Neuron (in vitro differentiated cells): ENCODE results near the gene MSH4.
"Not testable (repeated sequence)": the region's sequence is repeated elsewhere in the genome, so short reads cannot be mapped to it uniquely, and the experiment has no call there.

Experiments
- H2AFZ ChIP-seq: one replicate; pipeline ENCODE4 v1.6.1; 2013; ENCODE audit warnings: low read depth, mild to moderate bottlenecking, inconsistent platforms, low read length, moderate library complexity
- H3K27me3 ChIP-seq: one replicate; pipeline ENCODE4 v1.6.1; 2013; ENCODE audit warnings: low read length; ENCODE audit not compliant: insufficient read depth
- H3K36me3 ChIP-seq: one replicate; pipeline ENCODE4 v1.6.1; 2013; ENCODE audit warnings: low read length; ENCODE audit not compliant: insufficient read depth
- H3K4me1 ChIP-seq: one replicate; pipeline ENCODE4 v1.6.1; 2013; ENCODE audit warnings: low read length; ENCODE audit not compliant: insufficient read depth
- H3K4me3 ChIP-seq: 2 replicates; pipeline ENCODE4 v1.5.1; 2013; ENCODE audit warnings: mild to moderate bottlenecking, low read length, moderate library complexity
- H3K9me3 ChIP-seq: one replicate; pipeline ENCODE4 v1.6.1; 2013; ENCODE audit warnings: low read length

Gene MSH4

DNA sequence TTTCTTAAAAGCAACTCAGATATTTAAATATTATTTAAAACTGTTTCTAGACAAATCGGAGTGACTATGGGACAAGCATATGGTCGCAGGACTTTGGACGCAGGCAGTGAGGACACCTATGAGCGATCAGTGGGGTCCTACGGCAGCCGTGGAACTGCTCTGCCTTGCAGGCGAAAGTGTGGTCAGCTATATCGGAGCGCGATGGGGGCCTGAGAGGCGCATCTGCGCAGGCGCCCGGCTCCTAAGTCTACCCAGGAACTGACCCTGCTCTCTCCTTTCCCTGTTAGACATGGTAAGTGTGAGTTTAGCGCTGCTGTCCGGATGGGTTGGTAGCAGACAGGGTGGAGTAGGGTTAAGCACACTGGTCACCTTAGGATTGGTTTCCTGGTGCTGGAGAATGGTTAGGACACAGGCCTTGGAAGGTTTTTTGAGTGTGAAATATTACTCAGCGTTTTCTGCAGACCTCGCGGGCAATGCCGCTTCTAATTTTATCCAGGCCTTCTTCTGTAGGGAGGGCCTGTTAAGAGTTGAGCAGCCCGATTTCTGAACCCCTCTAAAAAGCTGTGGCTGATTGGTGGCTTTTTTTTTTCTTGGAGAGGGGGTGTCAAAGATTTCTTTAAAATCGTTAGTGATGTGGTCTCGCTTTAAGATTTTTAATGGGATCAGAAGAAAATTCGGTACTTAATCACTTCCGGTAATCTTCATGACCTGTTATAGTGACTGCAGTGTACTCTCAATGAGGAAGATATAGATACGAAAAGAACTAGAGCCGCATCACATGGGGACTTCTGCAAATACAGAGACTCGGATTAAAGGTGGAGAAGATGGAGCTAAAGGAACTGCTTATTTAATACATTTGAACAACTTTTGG is 10.5 kb upstream of the MSH4 start, which contains the start of gene RABGGTB:
RABGGTB (plus strand) TSS at position 274 of the 871 bp plus-strand sequence; CDS start at position 290, 16 bp downstream.
- H3K9me3 ChIP-seq: no peaks in the 10 kb centered on the region
- H2AFZ ChIP-seq: peak within 1 kb of the TSS; percentile 33
- H3K36me3 ChIP-seq: peaks cover 28% of the 10 kb centered on the region
- H3K4me3 ChIP-seq: peak within 1 kb of the TSS; percentile 77
- H3K27me3 ChIP-seq: no peaks in the 10 kb centered on the region
- peaks cover 31% of the 10 kb centered on the region for H3K4me1 ChIP-seq

DNA sequence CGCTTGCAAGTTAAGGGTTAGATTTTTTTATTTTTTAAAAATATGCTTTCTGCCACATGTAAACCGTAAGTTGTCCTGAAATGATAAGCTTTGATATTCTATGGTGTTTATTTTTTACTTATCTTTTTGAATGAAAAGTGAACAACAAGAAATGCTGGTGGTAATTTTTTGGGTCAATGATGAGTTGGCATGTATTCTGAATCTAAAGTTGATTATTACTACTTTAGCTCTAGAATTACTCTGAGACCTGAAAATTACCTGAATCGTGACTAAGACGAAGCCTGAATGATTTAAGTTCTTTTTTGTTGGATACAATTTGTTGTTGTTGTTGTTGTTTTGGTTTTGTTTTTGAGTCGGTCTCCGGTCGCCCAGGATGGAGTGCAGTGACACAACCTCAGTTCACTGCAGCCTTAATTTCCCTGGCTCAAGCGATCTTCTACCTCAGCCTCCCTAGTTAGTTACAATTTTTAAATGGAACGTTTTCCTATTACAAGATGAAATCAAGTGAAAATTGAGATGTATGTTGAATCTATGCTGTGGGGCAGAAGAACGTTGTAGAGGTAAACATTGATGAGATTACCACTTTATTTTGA is 9.7 kb upstream of the MSH4 start:
- Histone ChIP-seq H3K9me3 (no peaks in the 10 kb centered on the region), H3K27me3 (no peaks in the 10 kb centered on the region), H3K4me1 (peaks cover 31% of the 10 kb centered on the region), H2AFZ (no peak overlapping the region), H3K36me3 (peaks cover 36% of the 10 kb centered on the region), H3K4me3 (peak overlapping the region; percentile 77)

DNA sequence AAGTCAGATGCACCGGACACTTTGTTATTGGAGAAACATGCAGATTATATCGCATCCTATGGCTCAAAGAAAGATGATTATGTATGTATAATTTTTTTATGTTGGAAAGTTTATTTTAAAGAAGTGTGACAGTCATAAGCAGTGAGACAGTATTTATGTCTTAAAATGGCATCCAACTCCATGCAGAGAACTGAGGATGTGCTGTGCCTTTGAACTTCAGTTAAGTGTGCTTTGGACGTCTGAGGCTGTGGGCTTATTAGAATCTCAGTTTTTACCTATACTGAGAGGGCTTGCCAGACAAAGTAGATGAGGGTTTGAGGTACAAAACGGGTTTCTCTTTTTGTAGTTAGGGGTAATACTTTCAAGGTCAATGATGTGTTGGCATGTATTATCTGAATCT is 9.2 kb upstream of the MSH4 start:
- H3K36me3 ChIP-seq: peaks cover 41% of the 10 kb centered on the region
- H3K4me3 ChIP-seq: peak overlapping the region; percentile 77
- H3K9me3 ChIP-seq: no peaks in the 10 kb centered on the region
- H3K4me1 ChIP-seq: peaks cover 31% of the 10 kb centered on the region
- no peaks in the 10 kb centered on the region for H3K27me3 ChIP-seq
- no peak overlapping the region for H2AFZ ChIP-seq

DNA sequence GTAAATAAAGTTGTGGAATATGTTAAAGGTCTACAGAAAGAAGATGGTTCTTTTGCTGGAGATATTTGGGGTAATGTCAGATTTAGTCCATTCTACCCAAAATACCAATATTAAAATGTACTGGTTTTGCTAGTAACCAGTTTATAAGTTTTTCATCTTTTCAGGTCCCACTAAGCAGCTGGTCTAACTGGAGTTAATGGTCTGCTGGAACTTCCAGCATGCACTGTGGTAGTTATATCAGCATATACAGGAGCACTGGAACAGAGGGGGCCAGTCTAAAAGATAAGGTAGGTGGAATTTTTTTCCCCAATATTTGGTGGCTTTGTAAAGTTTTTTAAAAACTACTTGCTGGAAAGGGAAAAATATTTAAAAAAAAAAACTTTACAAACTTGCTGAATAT is 6.7 kb upstream of the MSH4 start:
- Histone ChIP-seq H3K27me3 (no peaks in the 10 kb centered on the region), H3K4me1 (peaks cover 31% of the 10 kb centered on the region), H3K36me3 (peaks cover 64% of the 10 kb centered on the region), H3K9me3 (no peaks in the 10 kb centered on the region), H3K4me3 (no peak overlapping the region), H2AFZ (no peak overlapping the region)

DNA sequence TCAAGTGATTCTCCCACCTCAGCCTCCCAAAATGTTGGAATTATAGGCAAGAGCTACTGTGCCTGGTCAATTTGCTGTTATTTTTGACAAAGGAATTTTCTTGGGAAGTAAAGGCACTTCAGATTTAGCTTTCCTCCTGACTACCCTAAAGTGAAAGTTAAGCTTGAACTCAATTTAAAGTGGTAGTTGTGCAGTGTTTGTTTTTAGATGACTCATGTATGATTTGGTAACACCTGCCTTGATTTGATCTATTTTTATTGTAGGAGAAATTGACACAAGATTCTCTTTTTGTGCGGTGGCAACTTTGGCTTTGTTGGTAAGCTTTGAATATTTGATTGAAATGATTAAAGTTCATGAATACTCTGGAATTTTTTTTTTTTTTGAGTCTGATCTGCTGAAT is 5.7 kb upstream of the MSH4 start:
- Histone ChIP-seq H3K4me3 (no peak overlapping the region), H3K36me3 (peaks cover 74% of the 10 kb centered on the region), H3K4me1 (peaks cover 28% of the 10 kb centered on the region), H2AFZ (no peak overlapping the region), H3K9me3 (peaks cover 2% of the 10 kb centered on the region), H3K27me3 (no peaks in the 10 kb centered on the region)

DNA sequence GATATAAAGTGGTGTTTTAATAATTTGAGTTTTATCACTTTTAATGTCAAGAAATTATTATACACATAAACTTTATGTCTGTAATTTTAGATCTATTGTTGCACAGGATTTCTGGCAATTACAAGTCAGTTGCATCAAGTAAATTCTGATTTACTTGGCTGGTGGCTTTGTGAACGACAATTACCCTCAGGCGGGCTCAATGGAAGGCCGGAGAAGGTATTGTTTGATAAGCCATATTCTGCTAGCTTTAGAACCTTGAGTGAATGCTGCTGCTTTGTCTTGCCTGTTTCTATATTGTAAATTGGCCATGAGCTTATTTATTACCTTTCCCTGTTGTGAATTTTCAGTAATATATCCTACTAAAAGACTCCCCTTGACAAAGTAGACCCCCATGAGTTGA is 4.6 kb upstream of the MSH4 start:
- no peak overlapping the region for H3K4me3 ChIP-seq
- H3K4me1 ChIP-seq: peaks cover 24% of the 10 kb centered on the region
- no peak overlapping the region for H2AFZ ChIP-seq
- H3K36me3 ChIP-seq: peaks cover 81% of the 10 kb centered on the region
- H3K9me3 ChIP-seq: peaks cover 2% of the 10 kb centered on the region
- H3K27me3 ChIP-seq: no peaks in the 10 kb centered on the region

DNA sequence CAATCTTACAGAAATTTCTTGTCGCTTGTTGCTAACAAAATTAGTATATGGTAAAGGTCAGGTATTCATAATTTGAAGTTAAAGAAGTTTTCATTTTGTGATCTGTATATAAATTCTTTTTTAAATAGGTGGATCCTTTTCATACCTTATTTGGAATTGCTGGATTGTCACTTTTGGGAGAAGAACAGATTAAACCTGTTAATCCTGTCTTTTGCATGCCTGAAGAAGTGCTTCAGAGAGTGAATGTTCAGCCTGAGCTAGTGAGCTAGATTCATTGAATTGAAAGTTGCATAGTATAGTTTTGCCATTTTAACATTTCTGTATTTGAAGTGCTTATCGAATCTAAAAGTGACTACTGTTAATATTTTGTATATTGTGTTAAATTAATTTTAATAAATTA is 2.3 kb upstream of the MSH4 start:
- H3K4me1 ChIP-seq: peaks cover 2% of the 10 kb centered on the region
- H3K36me3 ChIP-seq: peaks cover 73% of the 10 kb centered on the region
- no peaks in the 10 kb centered on the region for H3K27me3 ChIP-seq
- no peak overlapping the region for H3K4me3 ChIP-seq
- H3K9me3 ChIP-seq: peaks cover 2% of the 10 kb centered on the region
- H2AFZ ChIP-seq: no peak overlapping the region

DNA sequence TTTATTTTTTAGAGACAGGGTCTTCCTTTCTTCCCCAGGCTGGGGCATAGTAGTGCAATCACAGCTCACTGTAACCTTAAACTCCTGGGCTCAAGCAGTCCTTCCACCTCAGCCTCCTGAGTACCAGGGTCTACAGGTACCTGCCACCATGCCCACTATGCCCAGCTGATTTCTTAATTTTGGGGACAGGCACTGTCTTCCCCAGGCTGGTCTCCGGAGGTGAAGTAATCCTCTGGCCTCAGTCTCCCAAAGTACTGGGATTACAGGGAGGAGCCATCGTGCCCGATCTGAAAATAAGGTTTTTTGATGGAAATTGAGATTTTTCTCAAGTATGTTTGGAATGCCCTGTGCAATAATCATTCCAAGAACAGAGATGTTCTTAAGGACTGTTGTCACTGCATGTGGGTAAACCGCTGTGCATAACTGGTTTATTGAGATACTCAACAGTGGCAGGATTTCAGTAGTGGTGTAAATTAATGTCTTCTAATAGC is 934 bp upstream of the MSH4 start:
- Histone ChIP-seq H3K4me1 (no peaks in the 10 kb centered on the region), H3K36me3 (peaks cover 61% of the 10 kb centered on the region), H3K27me3 (no peaks in the 10 kb centered on the region), H2AFZ (no peak overlapping the region), H3K9me3 (peaks cover 2% of the 10 kb centered on the region), H3K4me3 (no peak overlapping the region)

DNA sequence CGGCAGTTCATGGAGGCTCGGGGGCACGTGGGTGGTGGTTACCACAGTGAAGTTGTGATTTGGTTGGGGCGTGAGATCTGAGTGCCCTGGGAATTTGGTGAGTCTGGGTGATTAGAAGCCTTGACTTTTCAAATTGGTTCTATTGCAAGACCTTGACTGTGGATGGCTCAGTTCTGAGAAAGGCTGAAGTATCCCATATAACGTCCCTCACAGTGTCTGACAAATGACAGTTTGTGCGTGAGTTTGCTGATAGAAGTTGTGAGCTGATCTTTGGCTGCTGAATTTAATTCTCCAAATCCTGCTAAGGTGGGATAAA is 549 bp downstream of the MSH4 start:
- H3K4me3 ChIP-seq: no peak overlapping the region
- H3K4me1 ChIP-seq: no peaks in the 10 kb centered on the region
- no peak overlapping the region for H2AFZ ChIP-seq
- H3K36me3 ChIP-seq: peaks cover 47% of the 10 kb centered on the region
- peaks cover 2% of the 10 kb centered on the region for H3K9me3 ChIP-seq
- no peaks in the 10 kb centered on the region for H3K27me3 ChIP-seq

DNA sequence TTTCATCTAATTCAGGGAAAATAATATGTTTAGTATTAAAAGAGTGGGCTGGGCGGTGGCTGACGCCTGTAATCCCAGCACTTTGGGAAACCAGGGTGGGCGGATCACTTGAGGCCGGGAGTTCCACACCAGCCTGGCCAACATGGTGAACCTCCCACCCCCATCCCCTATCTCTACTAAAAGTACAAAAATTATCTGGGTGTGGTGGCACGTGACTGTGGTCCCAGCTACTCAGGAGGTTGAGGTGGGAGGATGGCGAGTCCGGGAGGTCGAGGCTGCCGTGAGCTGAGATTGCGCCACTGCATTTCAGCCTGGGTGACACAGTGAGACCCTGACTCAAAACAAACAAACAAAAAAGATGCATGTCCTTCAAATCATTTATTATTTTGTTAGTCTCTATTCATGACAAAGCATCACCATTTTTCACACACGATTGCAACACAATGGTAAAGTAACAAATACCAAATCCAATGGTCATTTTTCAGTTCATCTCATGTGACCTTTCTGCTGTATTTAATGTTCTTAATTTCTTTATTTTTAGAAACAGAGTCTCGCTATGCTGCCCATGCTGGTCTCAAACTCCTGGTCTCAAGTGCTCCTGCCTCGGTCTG is 1.0 kb downstream of the MSH4 start:
- no peaks in the 10 kb centered on the region for H3K27me3 ChIP-seq
- no peak overlapping the region for H3K4me3 ChIP-seq
- no peaks in the 10 kb centered on the region for H3K4me1 ChIP-seq
- H3K9me3 ChIP-seq: peaks cover 2% of the 10 kb centered on the region
- H2AFZ ChIP-seq: no peak overlapping the region
- H3K36me3 ChIP-seq: peaks cover 42% of the 10 kb centered on the region

DNA sequence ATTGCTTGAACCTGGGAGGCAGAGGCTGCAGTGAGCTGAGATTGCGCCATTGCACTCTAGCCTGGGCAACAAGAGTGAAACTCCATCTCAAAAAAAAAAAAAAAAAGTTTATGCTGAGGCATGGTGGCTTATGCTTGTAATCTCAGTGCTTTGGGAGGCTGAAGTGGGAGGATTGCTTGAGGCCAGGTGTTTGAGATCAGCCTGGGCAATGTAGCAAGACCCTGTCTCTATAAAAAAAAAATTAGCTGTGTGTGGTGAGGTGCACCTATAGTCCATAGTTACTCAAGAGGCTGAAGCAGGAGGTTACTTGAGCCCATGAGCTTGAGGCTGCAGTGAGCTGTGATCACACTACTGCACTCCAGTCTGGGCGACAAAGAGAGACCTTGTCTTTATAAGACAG is 4.8 kb downstream of the MSH4 start:
- H3K4me3 ChIP-seq, H3K9me3 ChIP-seq: not testable (repeated sequence)

DNA sequence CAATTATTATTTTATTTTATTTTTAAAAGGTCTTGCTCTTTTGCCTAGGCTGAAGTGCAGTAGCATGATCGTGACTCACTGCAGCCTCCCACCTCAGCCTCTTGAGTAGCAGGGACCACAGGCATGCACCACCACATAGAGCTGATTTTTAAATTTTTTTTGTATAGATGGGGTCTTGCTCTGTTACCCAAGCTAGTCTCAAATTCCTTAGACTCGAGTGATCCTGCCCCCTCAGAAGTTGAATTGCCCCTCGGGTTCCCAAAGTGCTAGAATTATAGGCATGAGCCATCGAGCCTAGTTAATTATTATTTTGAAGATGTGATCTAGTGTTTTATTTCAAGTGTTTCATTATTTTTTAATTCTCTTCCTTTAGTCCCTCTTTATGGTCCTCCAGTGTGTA is 12.2 kb downstream of the MSH4 start:
- no peak overlapping the region for H3K4me3 ChIP-seq
- no peaks in the 10 kb centered on the region for H3K36me3 ChIP-seq
- H3K4me1 ChIP-seq: no peaks in the 10 kb centered on the region
- H2AFZ ChIP-seq: no peak overlapping the region
- H3K9me3 ChIP-seq: no peaks in the 10 kb centered on the region
- H3K27me3 ChIP-seq: no peaks in the 10 kb centered on the region

More for the DNA sequence above, 4.8 kb downstream of the MSH4 start:
- H3K4me1 ChIP-seq, H3K27me3 ChIP-seq, H3K36me3 ChIP-seq, H2AFZ ChIP-seq: not testable (repeated sequence)

DNA sequence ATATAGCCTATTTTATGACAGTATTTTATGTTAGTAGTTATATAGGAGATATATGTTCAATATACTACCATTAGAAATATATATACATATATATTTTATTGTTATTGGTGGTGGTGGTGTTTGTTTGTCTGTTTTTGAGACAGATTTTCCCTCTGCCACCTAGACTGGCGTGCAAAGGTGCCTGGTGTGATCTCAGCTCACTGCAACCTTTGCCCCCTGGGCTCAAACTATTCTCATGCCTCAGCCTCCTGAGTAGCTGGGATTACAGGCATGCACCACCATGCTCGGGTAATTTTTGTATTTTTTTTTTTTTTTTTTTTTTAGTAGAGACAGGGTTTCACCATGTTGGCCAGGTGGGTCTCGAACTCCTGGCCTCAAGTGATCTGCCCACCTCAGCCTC is 13.4 kb downstream of the MSH4 start:
- not testable (repeated sequence) for H3K4me1 ChIP-seq, H3K27me3 ChIP-seq, H3K4me3 ChIP-seq, H2AFZ ChIP-seq, H3K36me3 ChIP-seq, H3K9me3 ChIP-seq
